Measurements from ENCODE around the gene NAXE. TPM values are rescaled to one million over a fixed set of nuclear protein-coding genes. Genes with fewer than 3 reads are reported as not detected.

Gene NAXE
- total and polyA plus RNA-seq, 2 experiments from 2014 or later, result 117 to 198 TPM

GRCh38 chr1:156550346-156550745 is 41.2 kb upstream of the NAXE start:
- Histone ChIP-seq H3K4me1 (ENCODE audit: insufficient read depth) (no peaks in the 10 kb centered on the region), H3K4me3 (no peak overlapping the region), H3K9me2 (replicated peaks; ENCODE audit: insufficient read depth) (no peaks in the 10 kb centered on the region), H3K27me3 (no peaks in the 10 kb centered on the region), H3K9me3 (ENCODE audit: low read depth) (no peaks in the 10 kb centered on the region), H2AFZ (no peak overlapping the region), H3K36me3 (replicated peaks; ENCODE audit: insufficient read depth, low read depth) (no peaks in the 10 kb centered on the region), H4K20me1 (ENCODE audit: insufficient read depth, poor library complexity, severe bottlenecking) (no peaks in the 10 kb centered on the region), H3K27ac (no peak overlapping the region), H3K79me2 (no peaks in the 10 kb centered on the region), H3K4me2 (no peak overlapping the region)
- DNase-seq (ENCODE audit: low spot score), result no peak
- no peak for TF ChIP-seq CTCF (IDR thresholded peaks at IDR 0.05; ENCODE audit: poor library complexity)
- TF ChIP-seq EZH2phosphoT487 (IDR thresholded peaks at IDR 0.05; ENCODE audit: low read depth, severe bottlenecking, unreplicated experiment), result no peak
- no peak for TF ChIP-seq EZH2 (IDR thresholded peaks at IDR 0.05; ENCODE audit: borderline replicate concordance)
- 87% methylated on average over 5 of the region's 5 CpGs for WGBS (ENCODE audit: low lambda C conversion rate, missing lambda C conversion rate)

GRCh38 chr1:156551066-156551643 is 40.4 kb upstream of the NAXE start:
- 68% methylated on average over 3 of the region's 3 CpGs for WGBS (ENCODE audit: low lambda C conversion rate, missing lambda C conversion rate)

GRCh38 chr1:156551869-156552268 is 39.7 kb upstream of the NAXE start:
- Histone ChIP-seq H3K36me3 (replicated peaks; ENCODE audit: insufficient read depth, low read depth) (no peaks in the 10 kb centered on the region), H3K9me3 (ENCODE audit: low read depth) (no peaks in the 10 kb centered on the region), H3K4me3 (no peak overlapping the region), H3K4me2 (no peak overlapping the region), H3K27ac (no peak overlapping the region), H3K79me2 (no peaks in the 10 kb centered on the region), H4K20me1 (ENCODE audit: insufficient read depth, poor library complexity, severe bottlenecking) (no peaks in the 10 kb centered on the region), H3K27me3 (no peaks in the 10 kb centered on the region), H2AFZ (no peak overlapping the region), H3K9me2 (replicated peaks; ENCODE audit: insufficient read depth) (no peaks in the 10 kb centered on the region), H3K4me1 (ENCODE audit: insufficient read depth) (no peaks in the 10 kb centered on the region)
- TF ChIP-seq CTCF (IDR thresholded peaks at IDR 0.05; ENCODE audit: poor library complexity), result no peak
- no peak for TF ChIP-seq EZH2 (IDR thresholded peaks at IDR 0.05; ENCODE audit: borderline replicate concordance)
- no peak for TF ChIP-seq EZH2phosphoT487 (IDR thresholded peaks at IDR 0.05; ENCODE audit: low read depth, severe bottlenecking, unreplicated experiment)
- WGBS (ENCODE audit: low lambda C conversion rate, missing lambda C conversion rate), result 94% methylated on average over 6 of the region's 6 CpGs
- no peak for DNase-seq (ENCODE audit: low spot score)

More at GRCh38 chr1:156551066-156551643, 40.4 kb upstream of the NAXE start:
- H3K36me3 ChIP-seq (replicated peaks; ENCODE audit: insufficient read depth, low read depth), result no peaks in the 10 kb centered on the region
- H3K9me3 ChIP-seq (ENCODE audit: low read depth), result no peaks in the 10 kb centered on the region
- no peak for DNase-seq (ENCODE audit: low spot score)
- no peaks in the 10 kb centered on the region for H4K20me1 ChIP-seq (ENCODE audit: insufficient read depth, poor library complexity, severe bottlenecking)
- H3K4me1 ChIP-seq (ENCODE audit: insufficient read depth), result no peaks in the 10 kb centered on the region
- no peak overlapping the region for H3K4me2 ChIP-seq
- H2AFZ ChIP-seq, result no peak overlapping the region
- H3K9me2 ChIP-seq (replicated peaks; ENCODE audit: insufficient read depth), result no peaks in the 10 kb centered on the region
- H3K79me2 ChIP-seq, result no peaks in the 10 kb centered on the region
- TF ChIP-seq EZH2phosphoT487 (IDR thresholded peaks at IDR 0.05; ENCODE audit: low read depth, severe bottlenecking, unreplicated experiment), result no peak
- TF ChIP-seq CTCF (IDR thresholded peaks at IDR 0.05; ENCODE audit: poor library complexity), result no peak
- TF ChIP-seq EZH2 (IDR thresholded peaks at IDR 0.05; ENCODE audit: borderline replicate concordance), result no peak
- H3K27ac ChIP-seq, result no peak overlapping the region
- no peak overlapping the region for H3K4me3 ChIP-seq
- H3K27me3 ChIP-seq, result no peaks in the 10 kb centered on the region
